PC-9 (cell line): ENCODE measurements around the gene CCDC88C.

Experiments used
- EZH2 ChIP-seq: fragments of 200-600 bp; sonication (generic); IDR thresholded peaks from 2 replicates; pipeline ENCODE4 v1.8.0; 2017; ENCODE audit warnings: antibody characterized with exemption, low read depth
- TF ChIP-seq, protein P1 (sequence below): fragments of 200-600 bp; sonication (generic); conservative IDR thresholded peaks from 2 replicates; pipeline ENCODE4 v1.6.1; 2017; ENCODE audit warnings: mixed run types, antibody characterized with exemption, mild to moderate bottlenecking, moderate library complexity

DNA sequence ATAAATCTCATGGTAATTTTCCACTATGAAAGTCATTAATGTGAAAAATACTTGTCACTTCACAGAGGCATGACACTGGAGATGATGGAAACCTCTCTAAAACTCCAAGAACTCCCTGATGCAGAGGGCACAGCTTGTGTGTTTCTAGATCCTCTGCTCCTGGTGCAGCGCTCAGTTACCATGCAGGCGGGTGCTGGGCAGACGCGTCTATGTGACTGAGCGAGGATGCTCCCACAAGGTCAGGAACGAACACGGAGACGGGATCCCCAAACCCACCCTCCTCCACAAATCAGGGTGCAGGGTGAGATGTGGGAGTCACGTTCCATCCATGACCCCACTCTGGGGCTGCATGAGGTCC, 81.5 kb downstream of the CCDC88C start:
- TF ChIP-seq, protein P1, sequence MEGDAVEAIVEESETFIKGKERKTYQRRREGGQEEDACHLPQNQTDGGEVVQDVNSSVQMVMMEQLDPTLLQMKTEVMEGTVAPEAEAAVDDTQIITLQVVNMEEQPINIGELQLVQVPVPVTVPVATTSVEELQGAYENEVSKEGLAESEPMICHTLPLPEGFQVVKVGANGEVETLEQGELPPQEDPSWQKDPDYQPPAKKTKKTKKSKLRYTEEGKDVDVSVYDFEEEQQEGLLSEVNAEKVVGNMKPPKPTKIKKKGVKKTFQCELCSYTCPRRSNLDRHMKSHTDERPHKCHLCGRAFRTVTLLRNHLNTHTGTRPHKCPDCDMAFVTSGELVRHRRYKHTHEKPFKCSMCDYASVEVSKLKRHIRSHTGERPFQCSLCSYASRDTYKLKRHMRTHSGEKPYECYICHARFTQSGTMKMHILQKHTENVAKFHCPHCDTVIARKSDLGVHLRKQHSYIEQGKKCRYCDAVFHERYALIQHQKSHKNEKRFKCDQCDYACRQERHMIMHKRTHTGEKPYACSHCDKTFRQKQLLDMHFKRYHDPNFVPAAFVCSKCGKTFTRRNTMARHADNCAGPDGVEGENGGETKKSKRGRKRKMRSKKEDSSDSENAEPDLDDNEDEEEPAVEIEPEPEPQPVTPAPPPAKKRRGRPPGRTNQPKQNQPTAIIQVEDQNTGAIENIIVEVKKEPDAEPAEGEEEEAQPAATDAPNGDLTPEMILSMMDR = no peak
- no peak for TF ChIP-seq EZH2
